ENCODE data around the gene MUC5B. TPM values are rescaled to one million over a fixed set of nuclear protein-coding genes. Genes with fewer than 3 reads are reported as not detected.

Gene MUC5B
- total and polyA plus RNA-seq, 5 donors from 2014 or later, result not detected

GRCh38 chr11:1223346-1224110 is 662 bp downstream of the MUC5B start:
- H3K27me3 ChIP-seq (ENCODE audit: control insufficient read depth, insufficient read depth, low read length), result no peaks in the 10 kb centered on the region
- H3K4me3 ChIP-seq (ENCODE audit: low read depth, low read length), result no peak overlapping the region
- Mint-ChIP-seq H3K4me3 (no peak overlapping the region), H3K4me1 (no peaks in the 10 kb centered on the region), H3K27me3 (no peaks in the 10 kb centered on the region), H3K9me3 (no peaks in the 10 kb centered on the region), H3K36me3 (no peaks in the 10 kb centered on the region), H3K27ac (no peak overlapping the region)
- H3K4me1 ChIP-seq (ENCODE audit: control insufficient read depth, insufficient read depth, low read length, poor library complexity, severe bottlenecking), result no peaks in the 10 kb centered on the region
- no peak overlapping the region for H3K27ac ChIP-seq (ENCODE audit: insufficient read depth, low read length, poor library complexity, severe bottlenecking)
- H3K9me3 ChIP-seq (ENCODE audit: control insufficient read depth in 2 of 2, low read length in 2 of 2), result no peaks in the 10 kb centered on the region
- H3K36me3 ChIP-seq (ENCODE audit: control insufficient read depth, insufficient read depth, low read length), result no peaks in the 10 kb centered on the region
- DNase-seq (no peak), ATAC-seq (ENCODE audit: low read depth in 2 of 2) (no peak)

GRCh38 chr11:1224111-1224490 is 1.2 kb downstream of the MUC5B start:
- H3K9me3 Mint-ChIP-seq, result no peaks in the 10 kb centered on the region
- H3K36me3 Mint-ChIP-seq, result no peaks in the 10 kb centered on the region
- no peaks in the 10 kb centered on the region for H3K4me1 Mint-ChIP-seq
- Histone ChIP-seq H3K9me3 (ENCODE audit: control insufficient read depth in 2 of 2, low read length in 2 of 2) (no peaks in the 10 kb centered on the region), H3K27ac (ENCODE audit: insufficient read depth, low read length, poor library complexity, severe bottlenecking) (no peak overlapping the region), H3K4me3 (ENCODE audit: low read depth, low read length) (no peak overlapping the region), H3K4me1 (ENCODE audit: control insufficient read depth, insufficient read depth, low read length, poor library complexity, severe bottlenecking) (no peaks in the 10 kb centered on the region), H3K36me3 (ENCODE audit: control insufficient read depth, insufficient read depth, low read length) (no peaks in the 10 kb centered on the region), H3K27me3 (ENCODE audit: control insufficient read depth, insufficient read depth, low read length) (no peaks in the 10 kb centered on the region)
- H3K27me3 Mint-ChIP-seq, result no peaks in the 10 kb centered on the region
- no peak overlapping the region for H3K4me3 Mint-ChIP-seq
- H3K27ac Mint-ChIP-seq, result no peak overlapping the region
- no peak for ATAC-seq (ENCODE audit: low read depth in 2 of 2)
- DNase-seq, result no peak

GRCh38 chr11:1224491-1225385 is 1.9 kb downstream of the MUC5B start:
- Histone ChIP-seq H3K36me3 (ENCODE audit: control insufficient read depth, insufficient read depth, low read length) (no peaks in the 10 kb centered on the region), H3K4me3 (ENCODE audit: low read depth, low read length) (no peak overlapping the region), H3K9me3 (ENCODE audit: control insufficient read depth in 2 of 2, low read length in 2 of 2) (no peaks in the 10 kb centered on the region), H3K27me3 (ENCODE audit: control insufficient read depth, insufficient read depth, low read length) (no peaks in the 10 kb centered on the region), H3K27ac (ENCODE audit: insufficient read depth, low read length, poor library complexity, severe bottlenecking) (no peak overlapping the region), H3K4me1 (ENCODE audit: control insufficient read depth, insufficient read depth, low read length, poor library complexity, severe bottlenecking) (no peaks in the 10 kb centered on the region)
- no peaks in the 10 kb centered on the region for H3K4me1 Mint-ChIP-seq
- H3K27ac Mint-ChIP-seq, result no peak overlapping the region
- ATAC-seq (ENCODE audit: low read depth in 2 of 2), result no peak
- no peak for DNase-seq
- no peak overlapping the region for H3K4me3 Mint-ChIP-seq
- H3K27me3 Mint-ChIP-seq, result no peaks in the 10 kb centered on the region
- H3K9me3 Mint-ChIP-seq, result no peaks in the 10 kb centered on the region
- no peaks in the 10 kb centered on the region for H3K36me3 Mint-ChIP-seq

- no peaks in the 10 kb centered on the region for H3K4me1 ChIP-seq (ENCODE audit: control insufficient read depth, insufficient read depth, low read length, poor library complexity, severe bottlenecking)
- H3K4me3 ChIP-seq (ENCODE audit: low read depth, low read length), result no peak overlapping the region
- H3K4me1 Mint-ChIP-seq, result no peaks in the 10 kb centered on the region
- no peaks in the 10 kb centered on the region for H3K9me3 ChIP-seq (ENCODE audit: control insufficient read depth in 2 of 2, low read length in 2 of 2)
- no peak overlapping the region for H3K27ac ChIP-seq (ENCODE audit: insufficient read depth, low read length, poor library complexity, severe bottlenecking)
- H3K4me3 Mint-ChIP-seq, result no peak overlapping the region
- H3K36me3 ChIP-seq (ENCODE audit: control insufficient read depth, insufficient read depth, low read length), result no peaks in the 10 kb centered on the region
- no peaks in the 10 kb centered on the region for H3K27me3 ChIP-seq (ENCODE audit: control insufficient read depth, insufficient read depth, low read length)
- no peaks in the 10 kb centered on the region for H3K36me3 Mint-ChIP-seq
- no peak overlapping the region for H3K27ac Mint-ChIP-seq
- ATAC-seq (ENCODE audit: low read depth in 2 of 2), result no peak
- no peaks in the 10 kb centered on the region for H3K9me3 Mint-ChIP-seq
- no peaks in the 10 kb centered on the region for H3K27me3 Mint-ChIP-seq
- DNase-seq, result no peak
Observed at GRCh38 chr11:1225386-1226225, 2.7 kb downstream of the MUC5B start.

GRCh38 chr11:1226226-1226985 is 3.5 kb downstream of the MUC5B start:
- H3K4me1 Mint-ChIP-seq, result no peaks in the 10 kb centered on the region
- no peaks in the 10 kb centered on the region for H3K9me3 ChIP-seq (ENCODE audit: control insufficient read depth in 2 of 2, low read length in 2 of 2)
- no peaks in the 10 kb centered on the region for H3K27me3 ChIP-seq (ENCODE audit: control insufficient read depth, insufficient read depth, low read length)
- H3K4me3 ChIP-seq (ENCODE audit: low read depth, low read length), result no peak overlapping the region
- no peak overlapping the region for H3K4me3 Mint-ChIP-seq
- no peak for ATAC-seq (ENCODE audit: low read depth in 2 of 2)
- H3K27ac ChIP-seq (ENCODE audit: insufficient read depth, low read length, poor library complexity, severe bottlenecking), result no peak overlapping the region
- H3K4me1 ChIP-seq (ENCODE audit: control insufficient read depth, insufficient read depth, low read length, poor library complexity, severe bottlenecking), result no peaks in the 10 kb centered on the region
- H3K27ac Mint-ChIP-seq, result no peak overlapping the region
- no peak for DNase-seq
- no peaks in the 10 kb centered on the region for H3K36me3 Mint-ChIP-seq
- no peaks in the 10 kb centered on the region for H3K36me3 ChIP-seq (ENCODE audit: control insufficient read depth, insufficient read depth, low read length)
- no peaks in the 10 kb centered on the region for H3K27me3 Mint-ChIP-seq
- no peaks in the 10 kb centered on the region for H3K9me3 Mint-ChIP-seq

GRCh38 chr11:1226986-1227550 is 4.2 kb downstream of the MUC5B start:
- H3K9me3 ChIP-seq (ENCODE audit: control insufficient read depth in 2 of 2, low read length in 2 of 2), result no peaks in the 10 kb centered on the region
- Mint-ChIP-seq H3K27me3 (no peaks in the 10 kb centered on the region), H3K4me1 (no peaks in the 10 kb centered on the region), H3K36me3 (no peaks in the 10 kb centered on the region), H3K27ac (no peak overlapping the region), H3K4me3 (no peak overlapping the region), H3K9me3 (no peaks in the 10 kb centered on the region)
- H3K27ac ChIP-seq (ENCODE audit: insufficient read depth, low read length, poor library complexity, severe bottlenecking), result no peak overlapping the region
- ATAC-seq (ENCODE audit: low read depth in 2 of 2) (no peak), DNase-seq (no peak)
- H3K36me3 ChIP-seq (ENCODE audit: control insufficient read depth, insufficient read depth, low read length), result no peaks in the 10 kb centered on the region
- H3K27me3 ChIP-seq (ENCODE audit: control insufficient read depth, insufficient read depth, low read length), result no peaks in the 10 kb centered on the region
- no peaks in the 10 kb centered on the region for H3K4me1 ChIP-seq (ENCODE audit: control insufficient read depth, insufficient read depth, low read length, poor library complexity, severe bottlenecking)
- H3K4me3 ChIP-seq (ENCODE audit: low read depth, low read length), result no peak overlapping the region

GRCh38 chr11:1227551-1228100 is 4.8 kb downstream of the MUC5B start:
- DNase-seq, result no peak
- Histone ChIP-seq H3K36me3 (ENCODE audit: control insufficient read depth, insufficient read depth, low read length) (no peaks in the 10 kb centered on the region), H3K27ac (ENCODE audit: insufficient read depth, low read length, poor library complexity, severe bottlenecking) (no peak overlapping the region), H3K4me1 (ENCODE audit: control insufficient read depth, insufficient read depth, low read length, poor library complexity, severe bottlenecking) (no peaks in the 10 kb centered on the region), H3K27me3 (ENCODE audit: control insufficient read depth, insufficient read depth, low read length) (no peaks in the 10 kb centered on the region), H3K4me3 (ENCODE audit: low read depth, low read length) (no peak overlapping the region), H3K9me3 (ENCODE audit: control insufficient read depth in 2 of 2, low read length in 2 of 2) (no peaks in the 10 kb centered on the region)
- Mint-ChIP-seq H3K36me3 (no peaks in the 10 kb centered on the region), H3K4me3 (no peak overlapping the region), H3K4me1 (no peaks in the 10 kb centered on the region), H3K9me3 (no peaks in the 10 kb centered on the region), H3K27me3 (no peaks in the 10 kb centered on the region), H3K27ac (no peak overlapping the region)
- no peak for ATAC-seq (ENCODE audit: low read depth in 2 of 2)
